ENCODE measurements around the gene RGS5. TPM values are rescaled to one million over a fixed set of nuclear protein-coding genes. Genes with fewer than 3 reads are reported as not detected.

RGS5 gene
- total RNA-seq, 4 donors from 2014 or later = 7.0 to 32.9 (median 21.8) TPM

- no peak overlapping the region for H3K4me3 ChIP-seq
- H3K9me3 ChIP-seq = no peaks in the 10 kb centered on the region
- no peaks in the 10 kb centered on the region for H3K4me1 ChIP-seq
- no peak overlapping the region for H3K27ac ChIP-seq
- no peaks in the 10 kb centered on the region for H3K27me3 ChIP-seq
- no peak for TF ChIP-seq EP300 (IDR thresholded peaks at IDR 0.05)
- TF ChIP-seq CTCF (IDR thresholded peaks at IDR 0.05) = no peak
- no peak for TF ChIP-seq POLR2A (IDR thresholded peaks at IDR 0.05)
- TF ChIP-seq POLR2AphosphoS5 (IDR thresholded peaks at IDR 0.05) = no peak
- H3K36me3 ChIP-seq = no peaks in the 10 kb centered on the region
- DNase-seq (ENCODE audit: low spot score in 2 of 2) = no peak
Observed at GRCh38 chr1:163196449-163196787, 6.3 kb downstream of the RGS5 start.

GRCh38 chr1:163195728-163196448 is 6.8 kb downstream of the RGS5 start:
- Histone ChIP-seq H3K4me3 (no peak overlapping the region), H3K4me1 (no peaks in the 10 kb centered on the region), H3K36me3 (no peaks in the 10 kb centered on the region), H3K27me3 (no peaks in the 10 kb centered on the region), H3K27ac (no peak overlapping the region), H3K9me3 (no peaks in the 10 kb centered on the region)
- TF ChIP-seq POLR2A (IDR thresholded peaks at IDR 0.05) (no peak), EP300 (IDR thresholded peaks at IDR 0.05) (no peak), CTCF (IDR thresholded peaks at IDR 0.05) (no peak), POLR2AphosphoS5 (IDR thresholded peaks at IDR 0.05) (no peak)
- DNase-seq (ENCODE audit: low spot score in 2 of 2) = no peak
- 53% methylated on average over 5 of the region's 5 CpGs for WGBS

- Histone ChIP-seq H3K4me3 (no peak overlapping the region), H3K36me3 (no peaks in the 10 kb centered on the region), H3K27ac (no peak overlapping the region), H3K4me1 (no peaks in the 10 kb centered on the region), H3K9me3 (no peaks in the 10 kb centered on the region), H3K27me3 (no peaks in the 10 kb centered on the region)
- 96% methylated on average over 1 of the region's 1 CpG for WGBS
- TF ChIP-seq EP300 (IDR thresholded peaks at IDR 0.05) (no peak), POLR2AphosphoS5 (IDR thresholded peaks at IDR 0.05) (no peak), POLR2A (IDR thresholded peaks at IDR 0.05) (no peak), CTCF (IDR thresholded peaks at IDR 0.05) (no peak)
- DNase-seq (ENCODE audit: low spot score in 2 of 2) = no peak
Observed at GRCh38 chr1:163191301-163191700, 11.4 kb downstream of the RGS5 start.

GRCh38 chr1:163188947-163189346 is 13.8 kb downstream of the RGS5 start:
- H3K4me3 ChIP-seq = no peak overlapping the region
- 81% methylated on average over 3 of the region's 3 CpGs for WGBS
- TF ChIP-seq EP300 (IDR thresholded peaks at IDR 0.05) (no peak), POLR2A (IDR thresholded peaks at IDR 0.05) (no peak), POLR2AphosphoS5 (IDR thresholded peaks at IDR 0.05) (no peak), CTCF (IDR thresholded peaks at IDR 0.05) (no peak)
- H3K36me3 ChIP-seq = no peaks in the 10 kb centered on the region
- H3K27ac ChIP-seq = no peak overlapping the region
- no peak for DNase-seq (ENCODE audit: low spot score in 2 of 2)
- H3K4me1 ChIP-seq = no peaks in the 10 kb centered on the region
- H3K9me3 ChIP-seq = no peaks in the 10 kb centered on the region
- no peaks in the 10 kb centered on the region for H3K27me3 ChIP-seq

GRCh38 chr1:163187849-163188248 is 14.9 kb downstream of the RGS5 start:
- TF ChIP-seq EP300 (IDR thresholded peaks at IDR 0.05) (no peak), POLR2AphosphoS5 (IDR thresholded peaks at IDR 0.05) (no peak), POLR2A (IDR thresholded peaks at IDR 0.05) (no peak)
- H3K27me3 ChIP-seq = no peaks in the 10 kb centered on the region
- no peaks in the 10 kb centered on the region for H3K9me3 ChIP-seq
- H3K36me3 ChIP-seq = no peaks in the 10 kb centered on the region
- no peak overlapping the region for H3K27ac ChIP-seq
- H3K4me1 ChIP-seq = no peaks in the 10 kb centered on the region
- no peak overlapping the region for H3K4me3 ChIP-seq
- WGBS = 80% methylated on average over 6 of the region's 6 CpGs
- no peak for DNase-seq (ENCODE audit: low spot score in 2 of 2)

GRCh38 chr1:163186862-163187261 is 15.9 kb downstream of the RGS5 start:
- Histone ChIP-seq H3K9me3 (no peaks in the 10 kb centered on the region), H3K36me3 (no peaks in the 10 kb centered on the region), H3K27ac (no peak overlapping the region), H3K27me3 (no peaks in the 10 kb centered on the region), H3K4me3 (no peak overlapping the region), H3K4me1 (no peaks in the 10 kb centered on the region)
- DNase-seq (ENCODE audit: low spot score in 2 of 2) = no peak
- TF ChIP-seq CTCF (IDR thresholded peaks at IDR 0.05) (no peak), EP300 (IDR thresholded peaks at IDR 0.05) (no peak), POLR2A (IDR thresholded peaks at IDR 0.05) (no peak), POLR2AphosphoS5 (IDR thresholded peaks at IDR 0.05) (no peak)
- 71% methylated on average over 2 of the region's 2 CpGs for WGBS

Measured in suprapubic skin (tissue), 4 donors.